Lower lobe of right lung (tissue), 2 donors: ENCODE data around the gene TMED8. TPM values are rescaled to one million over a fixed set of nuclear protein-coding genes. Genes with fewer than 3 reads are reported as not detected.
"Not testable (repeated sequence)": the region's sequence is repeated elsewhere in the genome, so short reads cannot be mapped to it uniquely, and the experiment has no call there.

Source experiments
- ATAC-seq, 2 donors: fragments of 200-7000 bp; cut with Tn5 transposase; one replicate each; pipeline ENCODE4 v1.9.1; 2020 to 2022; ENCODE audit warnings: mild to moderate bottlenecking in 2 of 2, moderate library complexity in 2 of 2
- DNase-seq: peaks from one replicate; pipeline ENCODE4 v3.0.0-alpha.2; 2020
- H3K27ac ChIP-seq: fragments of 200-600 bp; one replicate; pipeline ENCODE4 v1.8.0; 2022
- H3K27me3 ChIP-seq: fragments of 200-600 bp; one replicate; pipeline ENCODE4 v1.8.0; 2022; ENCODE audit warnings: low read depth
- H3K36me3 ChIP-seq: fragments of 200-600 bp; one replicate; pipeline ENCODE4 v1.8.0; 2022; ENCODE audit warnings: mild to moderate bottlenecking
- H3K4me1 ChIP-seq: fragments of 200-600 bp; one replicate; pipeline ENCODE4 v1.8.0; 2022
- H3K4me3 ChIP-seq: fragments of 200-600 bp; one replicate; pipeline ENCODE4 v1.8.0; 2022; ENCODE audit warnings: mild to moderate bottlenecking
- H3K9me3 ChIP-seq: fragments of 200-600 bp; one replicate; pipeline ENCODE4 v1.8.0; 2022
- intact Hi-C: fragments of 100-400 bp; cut with DNase I; formaldehyde crosslinking; loops from one replicate; pipeline ENCODE4 v1.11.0; 2022
- total RNA-seq: library from RNA; stranded (reverse); fragmentation: NEBNext Ultra II Directional; extraction: Animal tissue kit (Norgen Biotek cat#: 25700); gene quantifications from one replicate; pipeline ENCODE4 v1.2.1, GENCODE V29; 2021
- TF ChIP-seq, protein P1 (sequence below): fragments of 200-600 bp; IDR thresholded peaks from one replicate; pipeline ENCODE4 v1.8.0; 2022; ENCODE audit warnings: antibody characterized with exemption, mild to moderate bottlenecking
- donor health status: DM: no; HTN: yes; CAD: no; lungs with severe emphysema.

The TMED8 gene
- total RNA-seq, 1 donor from 2014 or later = 12.1 TPM

- DNase-seq = no peak
- Histone ChIP-seq H3K4me1 (peaks cover 18% of the 10 kb centered on the region), H3K9me3 (no peaks in the 10 kb centered on the region), H3K4me3 (no peak overlapping the region), H3K27ac (no peak overlapping the region), H3K36me3 (no peaks in the 10 kb centered on the region), H3K27me3 (no peaks in the 10 kb centered on the region)
- intact Hi-C loops = no loop called here
- TF ChIP-seq, protein P1, sequence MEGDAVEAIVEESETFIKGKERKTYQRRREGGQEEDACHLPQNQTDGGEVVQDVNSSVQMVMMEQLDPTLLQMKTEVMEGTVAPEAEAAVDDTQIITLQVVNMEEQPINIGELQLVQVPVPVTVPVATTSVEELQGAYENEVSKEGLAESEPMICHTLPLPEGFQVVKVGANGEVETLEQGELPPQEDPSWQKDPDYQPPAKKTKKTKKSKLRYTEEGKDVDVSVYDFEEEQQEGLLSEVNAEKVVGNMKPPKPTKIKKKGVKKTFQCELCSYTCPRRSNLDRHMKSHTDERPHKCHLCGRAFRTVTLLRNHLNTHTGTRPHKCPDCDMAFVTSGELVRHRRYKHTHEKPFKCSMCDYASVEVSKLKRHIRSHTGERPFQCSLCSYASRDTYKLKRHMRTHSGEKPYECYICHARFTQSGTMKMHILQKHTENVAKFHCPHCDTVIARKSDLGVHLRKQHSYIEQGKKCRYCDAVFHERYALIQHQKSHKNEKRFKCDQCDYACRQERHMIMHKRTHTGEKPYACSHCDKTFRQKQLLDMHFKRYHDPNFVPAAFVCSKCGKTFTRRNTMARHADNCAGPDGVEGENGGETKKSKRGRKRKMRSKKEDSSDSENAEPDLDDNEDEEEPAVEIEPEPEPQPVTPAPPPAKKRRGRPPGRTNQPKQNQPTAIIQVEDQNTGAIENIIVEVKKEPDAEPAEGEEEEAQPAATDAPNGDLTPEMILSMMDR = no peak
- no peak for ATAC-seq
Measured at GRCh38 chr14:77322951-77323350, 53.9 kb downstream of the TMED8 start.

DNA sequence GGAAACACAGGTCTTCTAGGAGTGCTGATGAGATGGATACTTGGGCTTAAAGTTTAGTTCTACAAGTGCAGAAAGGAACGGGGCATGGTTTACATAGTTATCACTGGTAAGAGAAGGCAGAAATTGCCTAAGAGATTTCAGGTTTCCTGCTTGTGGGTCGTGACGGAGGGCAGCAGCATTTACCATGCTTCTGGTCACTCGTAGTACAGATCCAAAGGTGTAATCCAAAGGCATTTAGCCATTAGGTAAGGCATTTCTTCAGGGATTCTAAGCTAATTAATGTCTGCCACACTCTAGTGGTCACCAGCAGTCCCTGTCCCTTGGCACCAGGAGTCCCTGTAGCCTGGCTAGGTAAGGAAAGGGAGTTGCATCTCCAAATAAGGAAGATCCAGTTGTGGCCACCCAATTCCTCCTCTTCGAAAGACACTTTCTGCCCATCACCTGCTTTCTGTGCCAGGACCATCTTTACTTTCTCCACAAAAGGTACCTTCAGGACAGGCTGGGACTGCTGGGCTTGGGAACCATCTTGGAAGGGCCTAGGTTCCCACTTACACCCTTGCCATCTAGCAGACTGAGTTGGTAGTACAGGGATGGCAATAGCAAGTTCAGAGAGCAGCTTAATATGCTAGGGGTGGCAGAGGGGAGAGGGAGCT, 54.5 kb downstream of the TMED8 start:
- DNase-seq = no peak
- ATAC-seq = no peak
- intact Hi-C loops = no loop called here
- no peaks in the 10 kb centered on the region for H3K27me3 ChIP-seq
- H3K4me3 ChIP-seq = peak overlapping the region; percentile 99
- H3K4me1 ChIP-seq = peaks cover 18% of the 10 kb centered on the region
- TF ChIP-seq, protein P1 = no peak
- peak overlapping the region; percentile 98 for H3K27ac ChIP-seq
- no peaks in the 10 kb centered on the region for H3K9me3 ChIP-seq
- H3K36me3 ChIP-seq = no peaks in the 10 kb centered on the region

- no peaks in the 10 kb centered on the region for H3K27me3 ChIP-seq
- ATAC-seq (peak; percentile 88 to 91), DNase-seq (peak; percentile 95)
- no peaks in the 10 kb centered on the region for H3K36me3 ChIP-seq
- TF ChIP-seq, protein P1 = peak; percentile 45
- no peaks in the 10 kb centered on the region for H3K9me3 ChIP-seq
- H3K4me3 ChIP-seq = peak within 1 kb of the TSS; percentile 99
- H3K4me1 ChIP-seq = peaks cover 28% of the 10 kb centered on the region
- H3K27ac ChIP-seq = peak within 1 kb of the TSS; percentile 98
- intact Hi-C loops = no loop called here
Measured at GRCh38 chr14:77320238-77320935, 56.5 kb downstream of the TMED8 start, which contains the start of gene POMT2. Gene POMT2, minus strand, starts transcription at chr14:77320883. Its CDS starts 202 bp downstream, at chr14:77320681.

GRCh38 chr14:77319422-77319821, 57.5 kb downstream of the TMED8 start:
- intact Hi-C loops = no loop called here
- ATAC-seq (no peak), DNase-seq (no peak)
- Histone ChIP-seq H3K4me3 (no peak overlapping the region), H3K4me1 (peaks cover 28% of the 10 kb centered on the region), H3K36me3 (no peaks in the 10 kb centered on the region), H3K27me3 (no peaks in the 10 kb centered on the region), H3K9me3 (no peaks in the 10 kb centered on the region), H3K27ac (peak overlapping the region; percentile 98)
- TF ChIP-seq, protein P1 = no peak

DNA sequence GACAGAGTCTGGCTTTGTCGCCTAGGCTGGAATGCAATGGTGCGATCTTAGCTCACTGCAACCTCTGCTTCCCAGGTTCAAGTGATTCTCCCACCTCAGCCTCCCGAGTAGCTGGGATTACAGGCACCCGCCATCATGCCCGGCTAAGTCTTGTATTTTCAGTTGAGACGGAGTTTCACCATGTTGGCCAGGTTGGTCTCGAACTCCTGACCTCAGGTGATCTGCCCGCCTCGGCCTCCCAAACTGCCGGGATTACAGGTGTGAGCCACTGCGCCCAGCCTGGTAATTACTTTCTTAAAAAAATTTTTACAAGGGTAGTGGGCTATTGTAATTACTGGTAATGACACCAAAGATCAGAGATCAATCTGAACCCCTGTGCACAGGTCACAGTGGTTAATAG, 58.1 kb downstream of the TMED8 start:
- intact Hi-C loops = not testable (repeated sequence)
- peaks cover 28% of the 10 kb centered on the region for H3K4me1 ChIP-seq

DNA sequence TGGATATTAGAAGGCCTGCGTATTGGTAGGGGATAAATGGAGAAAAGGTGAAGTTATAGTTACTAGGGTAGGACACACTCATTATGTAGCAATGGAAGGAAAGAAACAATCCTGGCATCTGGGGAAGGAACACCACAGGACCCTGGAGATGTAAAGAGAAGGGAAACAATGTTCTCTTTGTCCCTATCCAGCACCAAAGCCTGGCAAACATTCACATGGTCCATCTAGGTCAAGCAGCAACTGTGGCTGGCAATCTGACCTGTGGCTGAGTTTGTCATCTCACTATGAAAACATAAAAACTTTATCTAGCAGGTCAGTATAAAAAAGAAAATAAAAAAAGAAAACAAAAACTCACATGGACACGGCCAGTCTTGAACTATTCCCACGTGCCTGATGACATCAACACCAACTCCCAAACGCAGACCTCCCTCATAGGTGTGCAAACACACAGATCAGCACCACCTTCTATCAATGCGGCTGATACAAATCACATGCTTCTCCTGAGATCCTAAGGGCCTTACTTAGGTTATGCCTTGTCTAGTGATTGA, 58.8 kb downstream of the TMED8 start:
- Histone ChIP-seq H3K4me1 (peaks cover 28% of the 10 kb centered on the region), H3K27ac (no peak overlapping the region), H3K4me3 (no peak overlapping the region), H3K36me3 (no peaks in the 10 kb centered on the region), H3K9me3 (no peaks in the 10 kb centered on the region), H3K27me3 (no peaks in the 10 kb centered on the region)
- TF ChIP-seq, protein P1 = no peak
- no peak for ATAC-seq
- no peak for DNase-seq
- intact Hi-C loops = no loop called here

More for the DNA sequence above, 58.1 kb downstream of the TMED8 start:
- not testable (repeated sequence) for DNase-seq, H3K36me3 ChIP-seq, H3K27me3 ChIP-seq, ATAC-seq, H3K9me3 ChIP-seq, H3K4me3 ChIP-seq, H3K27ac ChIP-seq
